Effector CD8-positive, alpha-beta T cell (primary cell): ENCODE results near the gene ANKRD10.

Experiments
- DNase-seq: peaks from one replicate; lab custom pipeline; 2025; lab: John Stamatoyannopoulos, UW

ANKRD10 gene

DNA sequence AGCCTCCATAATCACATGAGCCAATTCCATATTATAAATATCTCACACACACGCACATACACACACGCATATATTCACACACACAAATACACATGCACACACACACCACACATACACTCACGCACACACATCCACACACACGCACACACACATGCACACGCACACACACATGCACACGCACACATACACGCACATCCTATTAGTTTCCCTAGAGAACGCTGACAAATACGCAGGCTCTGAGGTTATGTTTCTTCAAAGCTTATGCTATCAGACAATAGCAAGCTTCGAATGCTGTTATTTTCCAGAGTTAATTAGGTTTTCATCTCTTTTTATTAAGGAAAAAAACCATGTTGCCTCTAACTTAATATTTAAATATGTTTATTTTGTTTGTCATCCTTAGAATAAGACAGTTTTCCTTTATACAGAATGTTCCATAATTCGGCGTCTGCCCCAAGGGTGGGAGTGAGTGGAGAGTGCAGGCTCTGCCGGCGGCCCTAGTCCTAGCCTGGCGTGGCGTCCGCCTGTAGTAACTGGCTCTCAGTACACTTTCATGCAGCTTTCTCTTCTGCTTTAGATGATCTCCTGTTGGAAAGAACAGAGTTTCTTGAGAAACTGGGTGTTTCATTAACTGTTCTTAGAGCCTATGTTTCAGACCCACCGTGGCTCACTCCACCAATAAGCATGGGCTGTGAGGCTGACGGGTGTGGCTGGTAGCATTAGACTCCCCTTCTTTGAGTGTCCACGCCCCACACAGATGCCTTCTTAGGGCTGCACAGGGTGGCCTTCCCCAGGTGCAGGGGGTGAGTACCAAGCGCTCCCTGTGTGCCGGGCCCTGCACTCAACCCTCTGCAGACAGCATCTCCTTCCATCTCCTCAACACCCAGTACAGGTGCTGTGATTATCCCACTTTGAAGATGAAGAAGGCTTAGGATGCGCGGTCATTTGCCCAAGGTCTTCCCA lies 30.4 kb upstream of the ANKRD10 start:
- no peak for DNase-seq

DNA sequence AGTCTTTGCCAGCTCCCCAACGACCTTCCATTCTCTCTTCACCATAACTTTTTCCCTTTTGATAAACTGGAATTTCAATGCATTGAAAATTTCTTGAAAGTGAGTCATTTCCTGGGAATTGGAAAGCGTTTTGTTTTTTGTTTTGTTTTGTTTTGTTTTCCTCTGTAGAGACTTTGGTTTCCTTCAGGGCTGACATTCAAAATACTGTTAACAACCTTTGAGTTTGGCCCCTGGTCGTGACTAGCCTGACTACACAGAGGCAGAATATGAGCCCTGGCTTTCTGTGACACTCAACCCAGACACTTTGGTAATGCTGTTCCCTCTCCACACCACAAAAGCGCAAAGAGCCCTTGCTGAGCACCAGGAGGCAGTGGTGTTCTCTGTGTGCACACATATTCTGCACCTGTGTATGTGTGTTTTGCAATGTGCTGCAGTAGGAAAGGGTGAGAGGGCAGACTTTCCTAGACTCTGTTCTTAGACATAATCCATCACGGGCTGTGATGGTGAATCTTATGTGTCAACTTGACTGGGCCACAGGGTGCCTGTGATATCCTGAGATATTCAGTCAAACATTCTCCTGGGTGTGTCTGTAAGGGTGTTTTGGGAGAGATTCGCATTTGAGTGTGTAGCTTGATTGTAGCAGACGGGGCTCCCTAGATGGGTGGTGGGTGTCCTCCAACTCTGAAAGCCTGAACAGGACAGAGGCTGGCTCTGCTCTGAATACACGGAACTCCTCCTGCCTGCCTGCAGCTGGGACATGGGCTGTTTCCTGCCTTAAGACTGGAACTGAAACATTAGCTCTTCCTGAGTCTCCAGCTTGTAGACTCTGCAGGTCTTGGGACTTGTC lies 29.5 kb upstream of the ANKRD10 start:
- no peak for DNase-seq

- DNase-seq = no peak
Observed at GRCh38 chr13:110942248-110942981, 27.5 kb upstream of the ANKRD10 start.

GRCh38 chr13:110938662-110939421 lies 24.0 kb upstream of the ANKRD10 start:
- no peak for DNase-seq

GRCh38 chr13:110937511-110938285 lies 22.8 kb upstream of the ANKRD10 start:
- no peak for DNase-seq

GRCh38 chr13:110936519-110936918 lies 21.6 kb upstream of the ANKRD10 start:
- DNase-seq = no peak

DNA sequence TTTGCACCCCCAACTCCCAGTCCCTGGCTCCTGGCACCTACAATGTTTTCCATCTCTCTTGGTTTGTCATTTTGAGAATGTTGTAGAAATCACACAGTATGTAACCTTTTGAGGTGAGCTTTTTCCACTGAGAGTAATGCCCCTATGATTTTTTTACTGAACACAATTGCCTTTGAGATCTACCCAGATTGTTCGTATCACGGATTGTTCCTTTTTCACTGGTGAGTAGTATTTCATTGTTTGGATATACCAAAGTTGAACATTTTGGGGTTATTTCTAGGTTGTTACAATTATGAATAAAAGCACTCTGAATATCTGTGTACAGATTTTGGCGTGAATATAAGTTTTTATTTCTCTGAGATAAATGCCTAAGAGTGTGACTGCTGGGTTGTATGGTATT lies 17.7 kb upstream of the ANKRD10 start:
- DNase-seq = no peak

- DNase-seq = no peak
Observed at GRCh38 chr13:110929104-110929777, 14.4 kb upstream of the ANKRD10 start.

DNA sequence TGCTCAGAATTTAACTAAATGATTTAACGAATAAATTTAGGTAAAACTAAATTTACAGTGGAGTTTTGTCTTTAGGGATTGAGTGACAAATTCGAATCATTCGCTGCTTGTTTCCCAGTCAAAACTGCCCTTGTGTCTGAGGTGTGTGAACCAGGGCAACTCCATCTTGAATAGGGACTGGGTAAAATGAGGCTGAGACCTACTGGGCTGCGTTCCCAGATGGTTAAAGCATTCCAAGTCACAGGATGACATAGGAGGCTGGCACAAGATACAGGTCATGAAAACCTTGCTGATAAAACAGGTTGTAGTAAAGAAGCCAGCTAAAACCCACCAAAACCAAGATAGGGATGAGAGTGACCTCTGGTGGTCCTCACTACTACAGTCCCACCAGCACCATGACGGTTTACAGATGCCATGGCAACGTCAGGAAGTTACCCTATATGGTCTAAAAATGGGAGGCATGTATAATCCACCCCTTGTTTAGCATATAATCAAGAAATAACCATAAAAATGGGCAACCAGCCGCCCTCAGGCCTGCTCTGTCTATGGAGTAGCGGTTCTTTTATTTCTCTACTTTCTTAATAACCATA lies 10.2 kb upstream of the ANKRD10 start:
- DNase-seq = no peak

DNA sequence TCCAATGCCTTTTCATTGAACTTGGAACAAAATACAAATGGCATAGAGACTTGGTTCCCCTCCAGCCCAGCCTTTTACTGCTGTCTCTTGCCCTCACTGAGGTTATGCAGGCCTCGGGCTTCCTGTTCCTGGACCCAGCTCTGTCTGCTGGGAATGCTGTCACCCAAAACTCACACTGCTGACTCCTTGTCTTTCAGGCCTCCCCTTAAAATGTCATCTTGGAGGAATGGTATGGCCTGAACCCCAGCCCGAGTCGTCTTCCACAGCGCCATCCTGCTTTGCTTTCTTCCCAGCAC lies 9.7 kb upstream of the ANKRD10 start:
- DNase-seq = no peak

DNA sequence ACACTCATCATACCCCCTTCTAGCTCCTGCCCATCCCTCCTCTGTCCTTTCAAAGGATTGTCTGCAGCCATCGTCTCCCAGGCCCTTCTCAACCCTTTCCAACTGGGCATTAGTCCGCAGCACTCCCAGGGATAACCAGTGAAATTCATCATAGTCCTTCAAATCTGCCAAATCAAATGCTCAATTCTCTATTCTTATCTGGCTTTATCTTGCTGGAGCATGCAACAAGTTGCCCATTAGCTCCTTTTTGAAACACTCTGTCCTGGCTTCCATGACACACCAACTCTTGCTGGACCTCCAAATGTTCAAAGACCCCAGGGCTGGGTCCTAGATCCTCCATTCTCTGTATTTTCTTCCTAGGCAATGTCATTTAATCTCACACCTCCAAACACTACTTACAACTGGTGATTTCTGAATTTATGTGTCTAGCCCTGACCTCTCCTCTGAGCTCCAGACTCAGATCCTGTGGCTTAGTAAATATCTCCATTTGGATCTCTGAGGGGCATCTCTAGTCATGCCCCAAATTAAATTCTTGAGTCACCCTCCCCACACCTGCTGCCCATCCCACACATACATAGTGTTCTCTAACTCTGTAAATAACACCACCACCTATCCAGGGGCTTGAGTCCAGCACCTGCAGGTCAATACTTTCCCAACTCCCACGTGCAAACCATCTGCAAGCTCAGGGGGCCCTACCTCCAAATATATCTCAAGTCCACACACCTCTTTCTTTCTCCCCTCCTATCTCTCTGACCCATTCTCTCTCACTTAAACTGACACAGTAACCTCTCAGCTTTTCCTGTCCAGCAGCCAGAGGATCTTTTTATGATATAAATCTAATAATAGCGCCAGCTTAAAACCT lies 9.1 kb upstream of the ANKRD10 start:
- no peak for DNase-seq

- no peak for DNase-seq
Observed at GRCh38 chr13:110923086-110923485, 8.2 kb upstream of the ANKRD10 start.

DNA sequence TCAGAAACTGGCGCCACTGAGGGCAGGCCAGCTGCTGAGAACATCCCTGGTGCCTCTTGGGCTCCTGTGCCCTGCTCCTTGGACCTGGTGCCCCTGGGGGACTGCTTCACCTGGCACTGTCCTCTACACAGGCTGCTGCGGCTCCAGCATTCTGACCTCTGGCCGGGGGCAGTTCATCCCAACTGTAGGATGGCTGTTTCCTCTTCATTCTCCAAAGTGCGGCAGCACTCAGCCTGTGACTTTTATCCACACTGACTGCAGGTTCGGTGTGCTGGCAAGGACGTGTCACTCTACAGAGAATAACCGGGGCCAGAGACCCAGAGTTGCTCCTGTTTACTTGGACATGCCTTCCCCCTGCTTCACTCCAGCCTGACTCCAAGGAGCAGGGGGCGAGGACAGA lies 7.6 kb upstream of the ANKRD10 start:
- DNase-seq = no peak

DNA sequence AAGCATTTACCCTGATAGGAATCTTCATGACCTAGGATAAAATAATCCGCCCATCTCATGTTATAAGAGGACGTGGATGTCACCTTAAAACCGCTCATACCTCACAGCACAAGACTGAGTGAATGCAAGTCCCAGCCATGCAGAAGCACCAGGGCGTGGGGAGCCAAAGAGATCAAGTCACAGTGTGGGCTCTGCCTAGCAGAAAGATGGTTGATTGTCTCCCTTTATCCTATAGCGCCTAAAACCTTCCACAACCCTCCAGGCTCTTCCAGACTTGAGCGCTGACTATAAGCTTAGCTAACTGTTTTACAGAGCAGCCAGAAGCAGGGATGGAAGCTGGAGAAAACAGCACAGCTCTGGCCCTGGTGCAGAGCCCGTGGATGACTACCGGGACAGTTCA lies 6.8 kb upstream of the ANKRD10 start:
- DNase-seq = no peak

GRCh38 chr13:110921209-110921608 lies 6.3 kb upstream of the ANKRD10 start:
- no peak for DNase-seq

- DNase-seq = no peak
Observed at GRCh38 chr13:110920038-110920437, 5.2 kb upstream of the ANKRD10 start.

DNA sequence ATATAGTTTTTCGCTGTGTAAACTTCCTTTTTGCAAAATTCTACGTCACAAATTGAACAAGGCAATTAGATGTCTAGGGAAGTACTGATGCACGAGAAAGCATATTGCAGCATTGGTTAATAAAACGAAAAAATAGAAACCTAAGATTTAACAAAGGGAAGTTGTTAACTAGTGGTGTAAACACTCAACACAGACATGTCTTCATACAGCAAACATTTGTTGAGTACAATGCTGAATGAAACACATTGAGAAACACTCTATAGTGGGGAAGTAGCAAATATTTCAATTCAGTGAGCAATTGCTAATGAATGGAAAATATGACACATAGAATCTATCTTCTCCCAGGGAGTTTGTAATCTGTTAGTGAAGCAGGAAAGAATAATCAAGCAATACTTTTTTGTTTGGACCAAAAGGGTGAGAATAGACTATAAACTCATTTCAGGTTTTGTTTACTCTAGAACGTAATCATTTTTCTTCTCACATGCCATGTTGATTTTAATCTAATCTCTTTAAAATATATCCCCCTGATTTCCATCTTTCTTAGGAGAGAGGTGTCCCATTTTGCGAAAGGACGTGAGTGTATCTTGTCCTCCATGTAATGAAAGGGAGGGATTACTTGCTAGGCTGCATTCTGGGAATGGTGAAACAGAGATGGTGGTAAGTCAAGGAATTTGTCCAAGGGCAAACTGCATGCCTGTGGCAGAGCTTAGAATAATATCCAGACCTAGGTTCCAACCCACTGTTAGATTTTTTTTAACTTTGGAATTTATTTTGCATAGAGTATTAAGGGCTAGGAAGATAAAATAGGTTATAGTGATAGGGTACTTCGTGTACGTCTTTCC lies 1.7 kb upstream of the ANKRD10 start:
- no peak for DNase-seq

DNA sequence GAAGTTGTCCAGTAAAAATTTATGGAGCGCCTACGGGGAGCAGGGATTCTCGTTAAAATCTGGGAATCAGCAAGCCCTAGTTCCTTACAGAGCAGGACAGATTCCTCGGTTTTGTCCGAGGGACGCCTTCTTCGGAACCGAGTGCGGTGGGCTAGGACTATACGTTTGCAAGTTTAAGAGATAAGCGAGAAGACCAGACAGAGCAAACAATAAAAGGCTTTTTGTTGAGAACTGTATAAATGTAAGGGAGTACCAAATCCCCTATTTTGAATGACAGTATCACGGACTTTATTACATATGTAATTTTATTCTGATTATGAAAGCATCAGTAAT lies 971 bp upstream of the ANKRD10 start:
- no peak for DNase-seq
